ENCODE measurements around the gene USF2.
A peak's percentile ranks its signal among the peaks of the same experiment; 100 is the strongest.
"Not testable (repeated sequence)": the region's sequence is repeated elsewhere in the genome, so short reads cannot be mapped to it uniquely, and the experiment has no call there.

USF2 gene, protein sequence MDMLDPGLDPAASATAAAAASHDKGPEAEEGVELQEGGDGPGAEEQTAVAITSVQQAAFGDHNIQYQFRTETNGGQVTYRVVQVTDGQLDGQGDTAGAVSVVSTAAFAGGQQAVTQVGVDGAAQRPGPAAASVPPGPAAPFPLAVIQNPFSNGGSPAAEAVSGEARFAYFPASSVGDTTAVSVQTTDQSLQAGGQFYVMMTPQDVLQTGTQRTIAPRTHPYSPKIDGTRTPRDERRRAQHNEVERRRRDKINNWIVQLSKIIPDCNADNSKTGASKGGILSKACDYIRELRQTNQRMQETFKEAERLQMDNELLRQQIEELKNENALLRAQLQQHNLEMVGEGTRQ

DNA sequence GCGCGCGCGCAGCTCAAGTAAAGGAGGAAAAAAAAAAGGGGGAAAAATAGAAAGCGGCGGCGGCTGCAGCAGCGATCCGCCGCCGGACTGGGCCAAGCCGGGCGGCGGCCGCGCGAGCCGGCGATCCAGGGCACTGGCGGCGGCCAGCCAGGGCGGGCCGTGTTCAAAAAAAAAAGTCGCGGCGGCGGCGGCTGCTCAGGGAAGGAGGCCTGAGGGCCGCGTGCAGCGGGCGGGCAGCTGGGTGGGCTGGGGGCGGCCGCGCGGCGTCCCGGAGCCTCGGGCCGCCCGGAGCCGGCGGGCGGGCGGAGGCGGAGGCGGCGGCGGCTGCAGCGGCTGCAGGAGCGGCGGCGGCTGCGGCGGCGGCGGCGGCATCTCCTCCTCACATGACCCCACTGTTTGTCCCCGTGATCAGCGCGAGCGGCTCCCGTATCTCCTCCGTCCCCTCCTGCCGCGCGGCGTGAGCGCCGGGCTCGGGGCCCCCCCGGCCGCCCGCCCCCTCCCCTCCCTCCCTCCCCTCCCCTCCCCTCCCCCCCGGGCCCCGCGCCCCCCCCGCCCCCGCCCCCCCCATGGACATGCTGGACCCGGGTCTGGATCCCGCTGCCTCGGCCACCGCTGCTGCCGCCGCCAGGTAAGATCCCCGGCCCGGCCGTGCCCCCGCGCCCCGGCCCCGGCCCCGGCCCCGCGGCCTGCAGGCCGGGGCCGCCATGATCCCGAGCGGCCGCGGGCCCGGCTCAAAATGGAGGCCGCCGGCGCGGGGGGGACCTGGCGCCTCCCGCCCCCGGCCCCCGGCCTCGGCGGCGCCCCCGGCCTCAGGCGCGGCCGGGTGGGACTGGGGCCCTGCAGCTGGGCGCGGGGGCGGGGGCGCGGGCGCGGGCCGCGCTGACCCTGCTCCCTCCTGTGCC, at the start of gene USF2:
USF2 (plus strand) TSS at position 427 of the 902 bp plus-strand sequence; CDS start at position 567, 140 bp downstream.
- peak in 12 of 14 donors; percentile 28 to 75 (median 56) for DNase-seq

DNA sequence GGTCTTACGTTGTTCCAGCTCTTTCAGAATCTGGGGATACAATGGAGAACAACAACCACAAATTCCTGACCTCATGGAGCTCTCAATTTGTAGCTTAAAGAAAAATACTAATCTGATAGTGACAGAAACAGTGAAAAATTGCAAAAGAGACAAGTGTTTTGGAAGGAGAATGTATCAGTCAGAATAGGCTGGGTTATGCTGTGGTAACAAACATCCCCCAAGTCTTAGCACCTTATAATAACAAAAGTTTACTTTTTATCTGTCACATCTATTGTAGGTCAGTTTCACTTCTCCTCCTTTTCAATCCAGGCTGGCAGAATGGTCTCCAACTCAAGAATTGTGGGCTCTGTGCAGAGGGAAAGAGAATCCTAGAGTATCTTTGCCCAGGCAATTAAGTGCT, 49.8 kb upstream of the USF2 start:
- no peak for DNase-seq

DNA sequence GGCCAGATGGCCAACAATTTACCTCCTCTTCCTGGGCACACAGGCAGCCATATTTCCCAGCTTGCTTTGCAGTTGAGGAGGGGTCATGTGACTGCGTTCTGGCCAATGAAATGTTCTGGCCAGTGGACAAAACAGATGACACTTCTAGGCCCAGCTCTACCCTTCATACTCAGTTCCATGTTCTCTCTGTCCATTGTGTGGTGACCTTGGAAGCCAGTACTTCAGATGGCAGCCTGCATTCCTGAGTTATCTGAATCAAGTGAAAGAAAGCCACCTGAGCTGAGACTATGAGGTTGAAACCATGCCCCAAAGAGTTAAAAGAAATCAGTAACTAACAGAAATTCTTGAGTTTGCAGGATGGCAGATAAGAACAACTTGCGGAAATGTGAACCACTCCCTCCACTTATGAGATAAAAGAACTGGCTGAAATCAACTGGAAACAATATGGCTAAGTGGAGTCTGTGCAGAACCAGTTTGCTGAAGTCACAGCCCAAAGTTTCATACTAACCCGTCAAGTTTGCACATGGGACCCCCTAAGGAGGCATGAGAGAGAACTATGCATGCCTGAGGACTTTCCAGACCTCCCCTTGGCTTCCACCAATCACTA, 48.3 kb upstream of the USF2 start:
- no peak for DNase-seq

DNA sequence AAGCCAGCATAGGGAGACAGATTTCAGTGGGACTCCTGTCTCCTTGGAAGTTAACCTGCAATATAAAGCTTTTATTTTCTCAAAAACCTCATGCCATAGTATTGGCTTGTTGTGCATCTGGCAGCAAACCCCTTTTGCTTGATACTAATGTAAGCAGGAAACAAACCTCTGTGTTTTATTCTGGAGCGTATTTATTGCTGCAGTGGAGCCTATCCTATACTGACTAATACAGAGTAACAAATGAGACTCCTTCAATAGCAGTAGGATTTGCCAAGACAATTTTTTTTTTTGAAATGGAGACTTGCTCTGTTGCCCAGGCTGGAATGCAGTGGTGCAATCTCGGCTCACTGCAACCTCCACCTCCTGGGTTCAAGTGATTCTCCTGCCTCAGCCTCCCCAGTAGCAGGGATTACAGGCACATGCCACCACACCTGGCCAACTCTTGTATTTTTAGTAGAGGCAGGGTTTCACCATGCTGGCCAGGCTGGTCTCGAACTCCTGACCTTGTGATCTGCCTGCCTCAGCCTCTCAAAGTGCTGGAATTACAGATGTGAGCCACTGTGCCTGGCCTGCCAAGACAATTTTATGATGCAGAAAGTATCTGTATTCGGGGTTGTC, 47.7 kb upstream of the USF2 start:
- not testable (repeated sequence) for DNase-seq

DNA sequence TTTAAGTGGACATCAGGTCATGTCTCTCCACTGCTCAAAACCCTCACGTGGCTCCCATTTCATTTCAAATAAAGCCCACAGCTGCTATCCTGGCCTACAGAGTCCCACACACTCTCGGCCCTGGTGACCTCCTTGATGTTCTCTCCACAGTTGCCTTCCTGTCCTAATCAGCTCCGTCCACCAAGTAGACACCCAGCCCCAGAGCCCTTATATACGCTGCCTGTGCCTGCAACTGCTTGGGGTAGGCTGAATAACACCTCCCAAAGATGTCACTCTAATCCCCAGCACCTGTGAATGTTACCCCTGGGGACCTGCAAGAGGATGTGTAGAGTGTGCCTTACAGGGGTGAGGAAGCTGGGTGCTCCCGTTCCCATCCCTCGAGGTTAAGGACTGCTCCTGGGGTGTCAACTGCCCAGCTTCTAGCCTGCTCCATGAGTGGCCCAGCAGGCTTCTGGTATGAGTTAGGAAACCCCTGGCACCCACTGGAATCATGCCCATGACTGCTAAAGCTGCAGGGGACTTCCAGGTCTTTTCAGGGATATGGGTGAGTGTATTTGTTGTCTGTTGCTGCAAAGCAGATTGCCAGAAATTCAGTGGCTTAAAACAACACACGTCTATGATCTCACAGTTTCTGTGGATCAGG, 46.3 kb upstream of the USF2 start:
- no peak for DNase-seq

DNA sequence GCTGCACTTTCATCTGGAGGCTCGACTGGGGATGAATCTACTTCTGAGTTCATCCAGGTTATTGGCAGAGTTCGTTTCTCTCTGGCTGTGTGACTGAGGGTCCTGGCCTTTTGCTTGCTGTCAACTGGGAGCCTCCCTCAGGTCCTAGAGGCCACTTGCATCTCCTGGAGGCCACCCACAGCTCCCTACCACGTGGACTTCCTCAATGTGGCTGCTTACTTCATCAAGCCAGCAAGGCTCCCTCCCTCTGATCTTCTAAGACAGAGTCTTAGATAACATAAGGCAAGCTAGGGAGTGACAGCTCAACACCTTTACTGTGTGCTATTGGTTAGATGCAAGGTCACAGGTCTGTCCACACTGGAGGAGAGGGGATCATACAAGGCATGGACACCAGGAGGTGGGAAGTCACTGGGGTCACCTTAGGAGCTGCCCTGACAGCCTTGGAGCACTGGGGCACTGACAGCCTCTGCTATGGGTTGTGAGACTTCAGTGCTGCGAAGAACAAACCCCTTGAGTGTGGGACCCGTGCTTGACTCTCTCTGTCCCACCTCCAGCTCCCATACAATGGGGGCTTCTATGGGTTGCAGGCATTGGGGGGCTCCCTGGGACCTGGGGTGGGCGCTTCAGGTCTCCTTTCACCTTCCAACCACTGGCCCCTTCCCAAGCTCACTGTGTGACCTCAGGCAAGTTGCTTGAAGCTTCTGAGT, 45.5 kb upstream of the USF2 start:
- no peak for DNase-seq

DNA sequence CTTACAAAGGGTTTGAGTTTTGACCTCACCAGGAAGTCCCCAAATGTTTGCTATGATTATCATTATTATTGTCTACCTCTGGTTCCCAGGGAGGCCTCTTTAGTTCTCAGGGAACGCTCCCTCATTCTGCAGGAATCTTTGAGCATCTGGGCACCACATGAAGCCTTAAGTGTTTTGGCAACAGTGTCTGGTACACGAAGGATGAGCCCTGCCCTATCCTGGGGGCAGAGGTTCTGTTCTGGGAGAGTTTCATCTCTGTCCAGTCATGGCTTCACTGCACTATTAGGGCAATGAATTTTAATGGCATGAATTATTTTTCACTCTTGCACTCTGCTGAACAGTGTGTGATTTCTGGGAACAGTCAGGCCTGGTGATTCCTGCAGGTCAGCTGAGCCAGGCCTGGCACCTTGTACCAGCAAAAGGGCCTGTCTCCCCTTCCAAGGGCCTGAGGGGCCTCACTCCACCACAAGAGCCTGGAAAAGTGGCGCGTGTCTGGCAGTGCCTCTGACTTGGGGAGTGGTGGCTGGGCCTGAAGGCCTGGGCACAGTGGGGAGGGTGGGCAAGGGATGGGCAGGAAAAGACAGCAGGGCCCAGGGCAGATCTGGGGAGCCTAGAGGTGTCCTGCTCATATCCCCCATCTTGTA, 44.8 kb upstream of the USF2 start:
- DNase-seq, result no peak

DNA sequence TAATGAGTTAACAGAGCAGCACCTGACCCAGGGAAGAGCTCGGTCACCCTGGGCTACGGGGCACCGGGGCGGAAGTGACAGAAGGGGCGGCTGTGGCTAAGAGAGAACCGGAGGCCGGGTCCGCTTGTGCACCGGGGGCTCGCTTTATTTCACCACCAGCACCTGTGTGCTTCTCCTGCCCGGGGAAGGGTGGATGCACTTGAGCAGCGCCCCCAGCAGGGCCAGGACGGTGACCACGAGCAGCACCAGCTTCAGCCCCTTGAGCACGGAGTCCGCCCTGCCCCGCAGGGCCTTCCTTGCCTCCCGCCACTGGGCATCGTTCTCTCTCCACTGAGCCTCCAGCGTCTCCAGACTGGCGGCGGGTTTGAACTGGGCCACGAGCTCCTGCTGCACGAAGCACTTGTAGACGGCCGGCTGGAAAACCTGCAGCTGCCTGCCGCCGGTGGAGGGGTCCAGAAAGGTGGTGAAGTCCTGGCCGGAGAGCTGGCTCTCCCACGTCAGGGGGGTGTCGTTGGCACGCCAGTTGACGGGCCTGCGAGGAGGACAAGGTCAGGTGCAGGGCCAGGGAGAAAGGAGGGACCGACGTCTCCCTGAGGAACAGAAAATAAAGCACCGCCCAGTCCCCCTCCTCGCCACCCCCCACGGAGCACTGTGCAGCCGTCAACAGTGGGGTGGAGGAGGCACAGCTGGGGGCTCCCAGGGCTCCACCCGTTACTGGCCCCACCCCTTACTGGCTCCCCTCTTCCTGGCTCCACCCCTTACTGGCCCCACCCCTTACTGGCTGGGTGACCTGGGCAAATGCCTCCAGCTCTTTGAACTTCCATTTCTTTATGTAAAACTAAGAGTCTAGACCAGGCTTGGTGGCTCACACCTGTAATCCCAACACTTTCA, 43.8 kb upstream of the USF2 start:
- no peak for DNase-seq

DNA sequence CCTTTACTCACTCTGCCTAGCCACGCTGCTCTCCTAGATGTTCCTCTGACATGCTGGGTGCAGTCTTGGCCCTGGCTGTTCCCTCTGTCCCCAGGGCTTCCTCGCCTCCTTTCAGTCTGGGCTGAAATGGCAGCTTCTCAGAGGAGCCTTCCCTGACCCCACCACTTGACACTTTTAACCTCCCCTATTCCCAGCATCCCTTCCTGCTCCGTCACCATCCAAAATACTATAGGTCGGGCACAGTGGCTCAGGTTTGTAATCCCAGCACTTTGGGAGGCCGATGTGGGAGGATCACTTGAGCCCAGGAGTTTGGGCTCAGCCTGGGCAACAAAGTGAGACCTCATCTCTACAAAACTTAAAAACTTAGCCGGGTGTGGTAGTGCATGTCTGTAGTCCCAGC, 42.8 kb upstream of the USF2 start:
- no peak for DNase-seq

DNA sequence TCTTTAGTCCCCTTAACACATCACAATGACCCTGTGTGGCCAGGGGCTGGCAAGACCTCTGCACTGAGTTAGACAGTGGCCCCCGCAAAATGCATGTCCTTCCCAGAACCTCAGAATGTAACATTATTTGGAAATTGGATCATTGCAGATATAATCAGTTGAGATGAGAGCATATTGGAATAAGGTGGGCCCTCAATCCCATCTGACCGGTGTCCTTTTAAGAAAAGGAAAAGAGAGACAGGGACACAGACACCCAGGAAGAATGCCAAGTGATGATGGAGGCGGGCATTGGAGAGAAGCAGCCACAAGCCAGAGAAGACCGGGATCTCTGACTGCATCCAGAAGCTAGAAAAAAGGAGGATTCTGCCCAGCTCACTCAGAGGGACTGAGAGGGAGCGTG, 42.0 kb upstream of the USF2 start:
- DNase-seq, result no peak

DNA sequence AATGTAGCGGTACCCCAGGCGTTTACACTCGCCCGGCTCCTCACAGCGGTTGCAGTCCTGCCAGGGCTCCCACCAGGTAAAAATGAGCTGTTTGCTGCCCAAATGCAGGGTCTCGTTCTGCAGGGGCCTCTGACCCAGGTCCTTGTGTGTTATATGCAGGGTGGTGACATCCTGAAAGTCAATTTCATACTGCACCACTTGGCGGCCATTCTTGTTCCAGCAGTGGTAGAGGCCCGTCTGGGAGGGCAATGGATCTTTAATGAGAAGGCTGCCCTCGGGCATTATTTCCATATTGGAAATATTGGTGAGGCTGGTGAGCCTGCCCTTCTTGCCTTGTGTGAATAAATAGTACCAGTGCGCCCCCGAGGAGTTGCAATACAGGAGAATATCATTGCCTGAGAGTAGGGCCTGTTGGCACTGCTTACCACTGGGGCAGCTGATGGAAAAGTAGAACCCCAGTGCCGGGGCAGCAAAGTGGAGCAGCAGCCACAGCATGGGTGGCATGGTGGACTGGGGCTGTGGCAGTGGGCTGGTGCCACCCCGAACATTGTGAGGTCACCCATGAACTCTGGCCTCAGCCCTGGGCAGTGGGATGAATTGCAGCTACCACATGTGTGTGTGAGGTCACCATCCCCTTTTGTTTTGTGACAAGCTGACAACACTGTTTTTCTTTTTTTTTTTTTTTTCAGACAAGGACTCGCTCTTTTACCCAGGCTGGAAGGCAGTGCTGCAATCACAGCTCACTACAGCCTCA, 40.4 kb upstream of the USF2 start, which contains the start of gene FAM187B:
FAM187B (minus strand) TSS at position 563 of the 754 bp plus-strand sequence; CDS start at position 504, 59 bp downstream.
- DNase-seq, result no peak

DNA sequence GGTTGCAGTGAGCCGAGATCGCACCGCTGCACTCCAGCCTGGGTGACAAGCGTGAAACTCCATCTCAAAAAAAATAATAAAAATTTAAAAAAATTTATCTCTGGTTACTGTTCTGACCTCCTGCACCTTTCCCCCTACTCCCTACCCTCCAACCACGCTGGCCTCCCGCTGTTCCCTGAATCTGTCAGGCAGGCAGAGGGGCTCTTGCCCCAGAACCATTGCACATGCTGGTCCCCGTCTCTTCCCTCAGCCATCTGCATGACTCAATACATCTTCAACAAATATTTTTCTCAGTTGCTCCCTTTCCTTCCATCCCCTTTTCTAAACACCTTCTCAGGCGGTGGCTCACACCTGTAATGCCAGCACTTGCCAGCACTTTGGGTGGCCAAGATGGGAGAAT, 39.2 kb upstream of the USF2 start:
- DNase-seq, result no peak

DNA sequence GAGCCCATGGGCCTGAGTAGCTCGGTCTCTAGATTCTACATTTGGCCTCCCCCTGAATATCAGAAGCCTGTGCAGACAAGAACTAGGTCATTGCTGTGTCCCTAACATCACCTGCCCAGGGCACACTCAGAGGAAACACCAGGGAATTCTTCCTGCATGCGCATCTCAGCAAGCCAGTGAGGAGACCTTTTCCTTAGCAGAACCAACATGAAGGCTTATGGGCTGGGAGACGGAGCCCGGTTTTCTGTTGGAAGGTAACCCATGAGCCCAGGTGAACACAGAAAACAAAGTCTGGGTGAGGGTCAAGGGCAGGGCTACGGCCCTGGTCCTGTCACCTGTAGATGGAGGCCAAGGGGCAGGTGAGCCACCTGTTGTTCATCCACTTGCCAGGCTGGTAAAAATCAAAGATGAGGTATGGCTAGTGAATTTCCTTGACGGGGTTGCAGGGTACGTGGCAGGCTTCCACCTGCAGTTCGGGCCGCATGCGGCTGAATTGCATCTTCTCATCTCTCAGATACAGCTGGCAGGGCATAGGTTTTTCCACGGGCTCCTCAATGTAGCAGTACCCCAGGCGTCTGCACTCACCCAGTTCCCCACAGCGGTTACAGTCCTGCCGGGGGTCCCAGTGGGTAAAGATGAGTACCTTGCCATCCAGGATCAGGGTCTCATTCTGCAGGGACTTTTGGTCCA, 36.7 kb upstream of the USF2 start:
- no peak for DNase-seq

DNA sequence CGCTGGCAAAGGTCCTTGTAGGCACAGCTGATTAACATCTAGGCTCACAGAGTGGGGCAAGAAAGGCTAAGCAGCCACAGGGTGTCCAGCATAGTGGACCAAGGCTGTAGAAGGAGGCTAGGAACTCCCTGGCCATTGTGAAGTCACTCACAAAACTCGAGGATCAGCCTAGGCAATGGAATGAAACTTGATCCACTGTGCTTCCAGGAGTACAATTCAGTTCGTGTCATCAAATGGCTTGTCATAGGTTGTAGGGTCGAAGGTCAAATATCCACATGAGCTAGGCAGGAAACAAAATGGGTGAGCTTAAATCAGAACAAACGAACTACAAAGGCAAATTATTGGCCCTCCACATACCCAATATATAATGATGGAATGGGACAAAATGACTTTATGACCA, 35.9 kb upstream of the USF2 start:
- DNase-seq, result no peak

DNA sequence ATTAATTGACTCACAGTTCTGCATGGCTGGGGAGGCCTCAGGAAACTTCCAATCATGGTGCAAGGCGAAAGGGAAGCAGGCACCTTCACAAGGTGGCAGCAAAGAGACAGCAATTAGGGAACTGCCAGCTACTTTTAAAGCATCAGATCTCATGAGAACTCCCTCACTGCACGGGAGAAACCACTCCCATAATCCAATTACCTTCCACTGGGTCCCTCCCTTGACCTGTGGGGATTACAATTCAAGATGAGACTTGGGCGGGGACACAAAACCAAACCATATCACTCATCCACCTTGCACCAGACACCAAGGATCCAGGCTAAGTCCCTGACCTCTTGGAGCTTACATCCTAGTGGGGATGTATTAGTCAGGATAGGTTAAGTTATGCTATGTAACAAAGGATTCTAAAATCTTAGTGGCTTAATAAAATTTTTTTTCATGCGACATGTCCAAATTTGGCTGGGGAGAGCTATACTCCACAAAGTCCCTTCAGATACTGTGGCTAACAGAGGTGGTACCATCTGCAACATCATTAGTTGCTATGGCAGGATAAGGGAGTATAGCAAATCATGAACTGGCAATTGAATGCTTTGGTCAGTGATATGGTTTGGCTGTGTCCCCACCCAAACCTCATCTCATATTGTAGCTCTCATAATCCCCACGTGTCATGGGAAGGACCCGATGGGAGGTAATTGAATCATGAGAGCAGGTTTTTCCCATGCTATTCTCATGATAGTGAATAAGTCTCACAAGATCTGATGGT, 31.9 kb upstream of the USF2 start:
- no peak for DNase-seq

DNA sequence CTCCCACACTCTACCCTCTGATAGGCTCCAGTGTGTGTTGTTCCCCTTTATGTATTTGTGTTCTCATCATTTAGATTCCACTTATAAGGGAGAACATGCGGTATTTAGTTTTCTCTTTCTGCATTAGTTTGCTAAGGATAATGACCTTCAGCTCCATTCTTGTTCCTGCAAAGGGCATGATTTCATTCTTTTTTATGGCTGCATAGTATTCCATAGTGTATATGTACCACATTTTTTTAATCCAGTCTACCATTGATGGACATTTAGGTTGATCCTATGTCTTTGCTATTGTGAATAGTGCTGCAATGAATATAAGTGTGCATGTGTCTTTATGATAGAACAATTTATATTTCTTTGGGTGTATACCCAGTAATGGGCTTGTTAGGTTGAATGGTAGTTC, 29.2 kb upstream of the USF2 start:
- DNase-seq, result not testable (repeated sequence)

DNA sequence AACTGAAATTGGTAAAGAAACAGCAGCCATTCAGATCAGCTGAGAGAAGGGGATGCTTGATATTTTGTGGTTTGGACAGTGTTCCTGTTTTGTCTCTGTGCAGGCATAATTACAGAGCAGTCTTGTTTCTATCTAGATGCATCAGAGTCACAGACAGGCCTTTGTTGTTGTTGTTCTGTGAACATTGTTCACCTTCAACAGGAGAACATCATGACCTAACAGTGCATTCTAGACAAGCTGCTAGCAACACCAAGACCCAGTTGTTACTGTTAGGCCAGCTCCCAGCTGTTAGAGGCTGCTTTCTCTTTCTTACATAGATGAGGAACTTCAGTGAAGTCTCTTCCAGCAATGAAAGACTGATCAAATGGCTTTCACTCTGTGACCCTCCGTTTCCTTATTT, 28.4 kb upstream of the USF2 start:
- DNase-seq, result no peak

DNA sequence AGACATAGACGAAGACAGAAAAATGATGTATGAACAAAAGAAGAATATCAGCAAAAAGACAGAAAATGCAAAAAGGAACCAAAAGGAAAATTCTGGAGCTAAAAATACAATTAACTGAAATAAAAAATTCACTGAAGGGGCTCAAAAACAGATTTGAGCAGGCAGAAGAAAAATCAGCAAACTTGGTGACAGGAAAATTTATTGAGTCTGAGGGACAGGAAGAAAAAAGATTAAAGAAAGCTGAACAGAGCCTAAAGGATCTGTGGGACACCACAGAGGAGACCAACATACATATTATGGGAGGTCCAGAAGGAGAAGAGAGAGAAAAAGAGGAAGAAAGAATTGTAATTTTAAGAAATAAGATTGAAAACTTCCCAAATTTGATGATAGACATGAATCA, 27.3 kb upstream of the USF2 start:
- DNase-seq, result no peak
